GM19372 (cell line): ENCODE measurements around the gene ACTN4.
"Not testable (repeated sequence)": the region's sequence is repeated elsewhere in the genome, so short reads cannot be mapped to it uniquely, and the experiment has no call there.

ENCODE experiments used
- ATAC-seq: cut with Tn5 transposase; IDR thresholded peaks from one replicate; pipeline ENCODE4 v1.9.1; 2021; ENCODE audit warnings: mild to moderate bottlenecking, low read depth, moderate library complexity; ENCODE audit not compliant: unreplicated experiment

The ACTN4 gene

DNA sequence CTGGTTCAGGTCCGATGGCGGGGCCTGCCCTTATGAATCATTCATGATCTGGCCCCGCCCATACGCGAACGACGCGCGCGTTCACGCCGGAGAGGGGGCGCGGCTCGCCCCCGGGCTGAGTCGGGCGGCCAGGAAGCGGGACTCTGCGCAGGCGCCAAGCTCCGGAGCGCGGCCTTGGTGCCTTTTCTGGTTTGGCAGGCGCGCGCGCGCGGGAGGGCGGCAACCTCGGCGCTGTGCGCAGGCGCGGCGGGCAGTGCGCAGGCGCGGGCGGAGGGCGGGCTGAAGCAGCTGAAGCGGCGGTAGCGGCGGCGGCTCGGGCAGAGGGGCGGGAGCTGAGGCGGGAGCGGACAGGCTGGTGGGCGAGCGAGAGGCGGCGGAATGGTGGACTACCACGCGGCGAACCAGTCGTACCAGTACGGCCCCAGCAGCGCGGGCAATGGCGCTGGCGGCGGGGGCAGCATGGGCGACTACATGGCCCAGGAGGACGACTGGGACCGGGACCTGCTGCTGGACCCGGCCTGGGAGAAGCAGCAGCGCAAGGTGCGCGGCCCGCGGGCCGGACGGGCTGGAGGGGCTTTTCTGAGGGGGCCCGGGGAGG lies at the start of gene ACTN4:
Gene ACTN4 (plus strand): TSS at position 282 of the 598 bp plus-strand sequence. CDS start 97 bp downstream, at position 379.
- ATAC-seq = peak; percentile 92

DNA sequence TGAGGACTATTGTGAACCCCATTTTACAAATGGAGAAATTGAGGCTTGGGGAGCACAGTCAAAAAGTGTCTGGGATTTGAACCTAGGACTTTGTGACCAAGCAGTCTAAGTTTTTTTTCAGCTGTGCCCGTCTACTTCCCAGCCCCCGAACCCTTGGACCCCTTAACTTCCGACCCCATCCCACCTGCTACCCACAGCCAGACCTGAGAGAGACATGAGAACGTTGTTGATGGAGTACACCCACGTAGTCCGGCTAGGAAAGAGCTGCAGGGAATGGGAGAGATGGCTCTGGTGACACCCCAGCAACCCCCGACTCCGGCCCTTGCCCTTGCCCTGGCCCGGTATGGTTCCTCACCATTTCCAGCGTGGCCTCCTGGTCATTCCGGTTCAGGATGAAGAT lies 47.7 kb upstream of the ACTN4 start:
- ATAC-seq = no peak

GRCh38 chr19:38602856-38603255 lies 44.6 kb upstream of the ACTN4 start:
- not testable (repeated sequence) for ATAC-seq

- no peak for ATAC-seq
Measured at GRCh38 chr19:38606131-38606530, 41.3 kb upstream of the ACTN4 start.

DNA sequence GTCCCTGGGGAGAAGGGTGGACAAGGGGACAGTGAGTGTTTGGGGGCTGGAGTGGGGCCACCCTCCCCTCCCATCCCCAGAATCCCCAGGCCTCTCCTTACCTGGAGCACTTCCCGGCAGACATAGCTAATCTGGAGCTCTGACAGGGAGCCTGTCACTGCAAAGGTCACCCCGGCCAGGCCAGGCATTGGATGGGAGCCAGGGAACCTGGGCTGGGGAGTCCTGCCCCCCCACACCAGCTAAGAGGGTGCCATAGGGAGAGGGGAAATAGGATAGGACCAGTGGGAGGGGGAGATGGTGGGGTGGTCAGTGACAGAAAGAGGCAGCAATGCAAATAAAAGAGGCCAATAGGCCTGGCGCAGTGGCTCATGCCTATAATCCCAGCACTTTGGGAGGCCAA lies 33.2 kb upstream of the ACTN4 start:
- no peak for ATAC-seq

DNA sequence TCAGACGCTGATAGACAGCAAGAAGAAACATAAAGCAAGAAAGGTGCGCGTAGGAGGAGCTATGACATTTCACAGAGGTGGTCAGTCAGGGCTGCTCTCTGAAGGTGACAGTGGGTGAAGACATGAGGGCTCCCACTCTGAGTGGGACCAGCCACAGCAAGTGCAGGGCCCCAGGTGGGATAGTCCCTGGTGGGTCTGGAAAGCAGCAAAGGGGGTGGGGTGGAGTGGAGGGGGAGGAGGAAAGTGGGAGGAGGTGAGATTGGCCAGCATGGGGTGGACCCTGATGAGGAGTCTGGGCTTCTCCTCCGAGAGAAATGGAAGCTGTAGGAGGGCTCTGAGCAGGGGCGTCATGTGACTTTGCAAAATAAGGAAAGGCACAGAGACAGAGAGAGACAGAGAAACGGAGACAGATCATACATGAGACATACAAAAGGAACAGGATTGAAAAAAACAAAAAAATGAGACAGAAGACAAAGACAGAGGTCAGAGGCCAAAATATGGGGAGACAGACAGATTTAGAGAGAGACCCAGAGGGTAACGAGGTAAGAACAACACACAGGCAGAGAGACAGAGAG lies 32.4 kb upstream of the ACTN4 start:
- no peak for ATAC-seq

- ATAC-seq = no peak
Measured at GRCh38 chr19:38616265-38616664, 31.2 kb upstream of the ACTN4 start.

GRCh38 chr19:38617283-38617763 lies 30.1 kb upstream of the ACTN4 start:
- no peak for ATAC-seq

DNA sequence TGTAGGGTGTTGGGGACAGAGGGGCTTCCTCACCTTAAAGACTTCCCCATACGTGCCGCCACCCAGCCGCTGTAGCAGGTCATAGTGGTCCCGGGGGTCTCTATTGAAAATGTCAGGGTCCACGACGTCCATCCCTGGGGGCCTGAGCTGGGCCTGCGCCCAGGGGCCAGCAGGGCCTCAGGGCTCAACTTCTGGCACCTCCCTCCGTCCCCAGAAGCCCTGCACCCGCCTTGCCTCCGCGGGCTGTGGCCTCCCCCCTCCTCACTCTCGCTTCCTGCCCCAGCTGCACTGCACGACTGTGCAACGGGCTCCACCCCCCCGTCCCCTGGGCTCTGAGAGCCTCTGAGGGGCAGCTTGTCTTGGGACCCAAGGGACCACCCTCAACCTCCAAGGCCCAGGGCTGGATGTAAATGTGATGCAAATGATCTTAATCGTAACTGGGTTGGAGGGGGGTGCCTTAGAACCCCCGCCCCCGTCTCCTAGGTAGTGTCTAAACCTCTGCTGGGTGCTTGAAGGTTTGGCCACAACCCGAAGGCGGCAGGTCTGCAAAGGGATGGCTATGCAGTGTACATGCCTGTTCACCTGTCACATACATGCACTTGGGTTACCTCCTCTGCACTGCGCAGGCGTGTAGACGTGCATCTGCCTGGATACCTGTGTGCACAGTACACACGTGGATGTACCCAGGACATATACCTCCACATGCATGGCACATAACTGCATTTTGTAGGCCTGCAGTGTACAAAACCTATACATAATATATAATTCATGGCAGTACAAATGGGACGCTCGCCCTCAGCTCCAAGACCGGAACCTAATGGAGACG lies 29.5 kb upstream of the ACTN4 start, which contains the start of gene MAP4K1:
Gene MAP4K1 (minus strand): TSS at position 190 of the 826 bp plus-strand sequence. CDS start 58 bp downstream, at position 132.
- peak; percentile 49 for ATAC-seq

DNA sequence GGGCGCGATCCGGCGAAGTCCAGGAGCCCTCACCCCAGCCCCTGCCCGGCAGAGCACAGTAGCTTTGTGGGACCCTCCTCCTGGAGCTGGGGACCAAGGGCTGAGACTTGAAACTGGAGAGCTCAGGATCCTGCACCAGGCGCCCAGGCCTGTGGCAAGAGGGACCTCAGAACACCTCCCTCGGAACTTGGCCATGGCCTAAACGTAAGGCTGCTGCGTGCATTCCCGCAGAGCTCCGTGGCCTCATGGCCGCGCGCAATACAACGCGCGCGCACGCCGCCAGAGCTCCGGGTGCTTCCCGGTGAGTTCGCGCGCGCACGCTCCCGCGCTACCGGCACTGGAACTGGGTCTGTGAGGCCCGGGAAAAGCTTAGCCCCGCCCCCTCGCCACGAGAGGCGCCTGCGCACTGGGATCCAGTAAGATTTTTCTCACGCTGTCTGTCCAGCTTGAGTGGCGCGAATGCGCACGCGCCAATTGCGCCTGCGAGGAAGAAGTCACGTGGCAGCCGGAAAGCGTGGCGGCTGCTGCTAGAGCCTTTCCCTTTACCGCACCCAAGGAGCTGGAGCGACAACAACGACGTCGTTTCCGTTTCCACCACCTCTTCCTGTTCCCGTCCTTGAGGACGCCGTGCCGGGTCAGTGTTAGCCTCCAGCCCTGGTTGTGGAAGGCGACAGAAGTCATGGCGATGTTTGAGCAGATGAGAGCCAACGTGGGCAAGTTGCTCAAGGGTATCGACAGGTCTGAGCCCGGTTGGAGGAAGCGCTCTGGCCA lies 28.7 kb upstream of the ACTN4 start, which contains the start of gene EIF3K:
Gene EIF3K (plus strand): TSS at position 599 of the 771 bp plus-strand sequence. CDS start 81 bp downstream, at position 680.
- peak; percentile 60 for ATAC-seq

DNA sequence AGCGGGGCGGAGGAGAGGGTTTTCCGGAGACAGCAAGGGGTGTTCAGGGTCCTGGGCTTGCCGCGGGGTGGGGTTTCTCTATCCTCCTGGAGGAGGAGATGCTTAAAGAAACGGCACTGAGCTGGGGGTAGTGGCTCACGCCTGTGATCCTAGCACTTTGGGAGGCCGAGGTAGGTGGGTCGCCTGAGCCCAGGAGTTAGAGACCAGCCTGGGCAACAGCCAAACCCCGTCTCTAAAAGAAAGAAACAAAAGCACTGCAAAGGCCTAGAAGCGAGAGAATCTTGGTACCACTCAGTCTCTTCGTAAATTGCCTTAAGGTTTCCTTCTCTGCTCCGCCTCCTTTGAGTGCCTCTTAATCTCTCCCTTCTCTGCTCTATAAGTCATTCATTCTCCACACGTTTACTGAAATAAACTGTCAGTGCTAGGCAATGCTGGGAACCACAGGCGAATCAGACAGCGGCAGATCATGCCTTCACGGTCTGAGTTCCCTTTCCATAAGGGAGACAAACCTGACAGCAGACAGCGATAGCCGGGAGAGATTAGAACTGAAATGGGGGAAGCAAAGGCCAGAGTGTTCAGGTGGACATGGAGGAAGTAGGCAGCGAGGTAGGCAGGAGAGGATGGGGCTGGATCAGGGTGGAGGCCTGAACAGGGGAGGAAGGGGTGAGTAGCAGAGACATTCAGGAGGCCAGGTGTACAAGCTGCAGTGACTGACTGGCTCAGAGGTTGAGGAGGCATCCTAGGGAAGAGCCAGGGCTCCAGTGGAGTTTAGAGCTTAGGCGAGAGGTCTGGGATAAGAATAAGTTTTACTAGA lies 27.9 kb upstream of the ACTN4 start:
- no peak for ATAC-seq

- no peak for ATAC-seq
Measured at GRCh38 chr19:38624822-38625221, 22.6 kb upstream of the ACTN4 start.

- no peak for ATAC-seq
Measured at GRCh38 chr19:38626401-38626800, 21.0 kb upstream of the ACTN4 start.

DNA sequence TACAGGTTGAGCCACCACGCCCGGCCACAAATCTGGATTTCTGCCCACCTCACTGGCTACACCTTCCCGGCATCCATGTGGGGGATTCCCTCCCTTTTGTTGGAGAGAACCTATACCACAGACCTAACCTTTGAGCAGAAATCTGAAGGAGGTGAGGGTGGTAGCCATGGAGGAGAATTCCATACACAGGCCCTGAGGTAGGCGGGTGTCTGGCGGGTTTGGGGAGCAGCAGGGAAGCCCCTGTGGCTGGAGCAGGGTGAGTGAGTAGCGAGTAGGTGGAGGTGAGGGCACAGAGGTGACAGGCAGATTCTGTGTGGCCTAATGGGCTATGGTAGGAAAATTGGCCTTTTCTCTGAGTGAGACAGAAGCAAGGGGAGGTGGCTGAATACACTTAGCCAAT lies 17.9 kb upstream of the ACTN4 start:
- ATAC-seq = no peak

- not testable (repeated sequence) for ATAC-seq
Measured at GRCh38 chr19:38631301-38631700, 16.1 kb upstream of the ACTN4 start.

- ATAC-seq = not testable (repeated sequence)
Measured at GRCh38 chr19:38631811-38632475, 15.5 kb upstream of the ACTN4 start.

GRCh38 chr19:38632476-38633213 lies 14.8 kb upstream of the ACTN4 start:
- no peak for ATAC-seq

DNA sequence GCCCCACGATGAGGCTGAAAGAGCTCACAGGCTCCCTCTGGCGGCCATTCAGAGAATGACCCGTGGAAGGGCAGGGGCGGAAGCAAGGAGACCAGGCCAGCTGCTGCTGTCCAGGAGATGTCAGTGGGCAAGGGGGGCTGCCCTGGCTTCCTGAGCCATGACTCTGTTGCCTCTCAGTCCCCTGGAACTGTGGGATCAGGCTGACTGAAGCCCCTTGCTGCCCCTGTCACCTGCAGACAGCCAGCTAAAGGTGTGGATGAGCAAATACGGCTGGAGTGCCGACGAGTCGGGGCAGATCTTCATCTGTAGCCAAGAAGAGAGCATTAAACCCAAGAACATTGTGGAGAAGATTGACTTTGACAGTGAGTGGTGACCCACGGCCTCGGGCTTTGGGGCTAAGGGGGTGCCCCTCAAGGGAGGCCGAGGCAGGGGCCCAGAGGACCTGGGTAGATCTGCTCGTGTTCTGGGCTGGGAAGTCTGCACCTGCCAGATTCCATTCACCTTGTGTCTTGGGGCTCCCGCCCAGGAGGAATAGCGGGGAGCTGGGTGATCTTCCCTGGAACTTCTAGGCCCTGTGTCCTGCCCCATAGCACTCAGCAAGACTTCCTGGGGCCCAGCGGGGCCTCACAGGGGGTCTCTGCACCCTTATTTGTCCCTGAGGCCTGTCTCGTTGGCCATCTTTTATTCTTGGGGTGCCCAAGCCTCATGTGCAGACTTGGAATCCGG lies 12.5 kb upstream of the ACTN4 start:
- ATAC-seq = no peak
